SK-N-MC (cell line): ENCODE results near the gene ANKRD11.

Source experiments
- EZH2 ChIP-seq: fragments of 200-600 bp; sonication (generic); IDR thresholded peaks from one replicate; pipeline ENCODE4 v1.6.1; 2017; ENCODE audit warnings: antibody characterized with exemption
- FOXP2 ChIP-seq: optimal IDR thresholded peaks from 2 replicates; pipeline ENCODE3; 2011; ENCODE audit warnings: mild to moderate bottlenecking, moderate library complexity; ENCODE audit not compliant: insufficient read depth; ENCODE audit errors: extremely low read length, control extremely low read depth
- POLR2AphosphoS5 ChIP-seq: IDR thresholded peaks from 2 replicates; pipeline ENCODE4 v1.6.1; 2012; ENCODE audit warnings: mild to moderate bottlenecking, low read depth, low read length, borderline replicate concordance

GRCh38 chr16:89380681-89381080 lies 109.7 kb downstream of the ANKRD11 start:
- TF ChIP-seq POLR2AphosphoS5 (no peak), EZH2 (no peak), FOXP2 (no peak)
